ENCODE results near the gene GBX2. TPM values are rescaled to one million over a fixed set of nuclear protein-coding genes. Genes with fewer than 3 reads are reported as not detected.

Gene GBX2
- total and polyA plus RNA-seq, 7 donors: not detected

DNA sequence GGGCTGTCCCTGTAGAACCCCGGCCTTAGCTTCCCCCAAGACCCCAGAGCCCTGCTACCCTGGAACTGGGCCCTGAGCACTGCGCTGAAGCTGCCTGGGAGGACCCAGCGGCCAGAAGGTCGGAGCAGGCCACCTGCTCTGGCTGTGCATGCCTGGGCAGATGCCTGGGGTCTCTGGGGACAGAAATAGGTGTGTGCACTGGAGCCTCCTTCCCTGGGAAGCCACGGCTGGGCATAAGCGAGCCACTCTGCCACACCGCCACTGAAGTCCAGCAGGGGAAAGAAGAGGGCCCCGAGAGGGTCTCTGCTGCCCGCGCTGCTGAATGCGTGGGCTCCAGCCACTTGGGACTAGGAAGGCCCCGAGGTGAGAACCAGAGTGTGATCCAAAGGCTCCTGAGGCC is 6.7 kb downstream of the GBX2 start:
- Histone ChIP-seq H3K4me1 (peaks cover 13% of the 10 kb centered on the region), H3K27me3 (ENCODE audit: insufficient read depth in 3 of 3, low read length in 2 of 3) (peaks cover 0 to 73% (median 40%) of the 10 kb centered on the region in 3 donors), H3K36me3 (ENCODE audit: insufficient read depth in 1 of 2, low read depth in 1 of 2) (no peaks in the 10 kb centered on the region), H3K4me3 (no peak overlapping the region), H3K9me3 (no peaks in the 10 kb centered on the region), H3K27ac (no peak overlapping the region)
- DNase-seq: no peak
- intact Hi-C loops (cut with DNase I): no loop called here
- WGBS, 3 donors: 83 to 95% (median 86%) methylated on average over 12 of the region's 12 CpGs
- TF ChIP-seq, protein P1, sequence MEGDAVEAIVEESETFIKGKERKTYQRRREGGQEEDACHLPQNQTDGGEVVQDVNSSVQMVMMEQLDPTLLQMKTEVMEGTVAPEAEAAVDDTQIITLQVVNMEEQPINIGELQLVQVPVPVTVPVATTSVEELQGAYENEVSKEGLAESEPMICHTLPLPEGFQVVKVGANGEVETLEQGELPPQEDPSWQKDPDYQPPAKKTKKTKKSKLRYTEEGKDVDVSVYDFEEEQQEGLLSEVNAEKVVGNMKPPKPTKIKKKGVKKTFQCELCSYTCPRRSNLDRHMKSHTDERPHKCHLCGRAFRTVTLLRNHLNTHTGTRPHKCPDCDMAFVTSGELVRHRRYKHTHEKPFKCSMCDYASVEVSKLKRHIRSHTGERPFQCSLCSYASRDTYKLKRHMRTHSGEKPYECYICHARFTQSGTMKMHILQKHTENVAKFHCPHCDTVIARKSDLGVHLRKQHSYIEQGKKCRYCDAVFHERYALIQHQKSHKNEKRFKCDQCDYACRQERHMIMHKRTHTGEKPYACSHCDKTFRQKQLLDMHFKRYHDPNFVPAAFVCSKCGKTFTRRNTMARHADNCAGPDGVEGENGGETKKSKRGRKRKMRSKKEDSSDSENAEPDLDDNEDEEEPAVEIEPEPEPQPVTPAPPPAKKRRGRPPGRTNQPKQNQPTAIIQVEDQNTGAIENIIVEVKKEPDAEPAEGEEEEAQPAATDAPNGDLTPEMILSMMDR (IDR thresholded peaks at IDR 0.05): no peak
- ATAC-seq: no peak

DNA sequence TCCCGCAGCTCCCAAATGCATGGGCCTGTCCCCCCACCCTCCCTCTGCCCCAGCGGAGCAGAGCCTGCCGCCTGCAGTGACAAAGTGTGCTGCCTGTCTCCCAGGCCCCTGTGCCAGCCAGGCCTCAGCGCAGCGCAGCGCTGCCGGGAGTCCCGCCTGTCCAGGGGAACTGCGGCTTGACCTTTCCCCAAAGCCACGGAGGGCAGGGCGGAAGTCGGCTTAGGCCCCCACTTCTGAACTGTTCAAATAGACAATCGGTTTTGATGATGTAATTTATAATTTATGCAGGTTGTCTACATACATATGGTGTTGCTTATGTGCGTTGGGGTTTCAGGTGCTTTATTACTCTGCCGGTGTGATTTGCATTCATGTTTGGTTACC is 7.1 kb downstream of the GBX2 start:
- peaks cover 0 to 70% (median 37%) of the 10 kb centered on the region in 3 donors for H3K27me3 ChIP-seq (ENCODE audit: insufficient read depth in 3 of 3, low read length in 2 of 3)
- H3K9me3 ChIP-seq: no peaks in the 10 kb centered on the region
- 77 to 86% (median 81%) methylated on average over 14 to 15 of the region's 15 CpGs for WGBS, 3 donors
- TF ChIP-seq, protein P1 (IDR thresholded peaks at IDR 0.05): no peak
- H3K36me3 ChIP-seq (ENCODE audit: insufficient read depth in 1 of 2, low read depth in 1 of 2): no peaks in the 10 kb centered on the region
- DNase-seq (no peak), ATAC-seq (no peak)
- intact Hi-C loops (cut with DNase I): no loop called here
- H3K4me1 ChIP-seq: peaks cover 13% of the 10 kb centered on the region
- no peak overlapping the region for H3K4me3 ChIP-seq
- H3K27ac ChIP-seq: no peak overlapping the region

DNA sequence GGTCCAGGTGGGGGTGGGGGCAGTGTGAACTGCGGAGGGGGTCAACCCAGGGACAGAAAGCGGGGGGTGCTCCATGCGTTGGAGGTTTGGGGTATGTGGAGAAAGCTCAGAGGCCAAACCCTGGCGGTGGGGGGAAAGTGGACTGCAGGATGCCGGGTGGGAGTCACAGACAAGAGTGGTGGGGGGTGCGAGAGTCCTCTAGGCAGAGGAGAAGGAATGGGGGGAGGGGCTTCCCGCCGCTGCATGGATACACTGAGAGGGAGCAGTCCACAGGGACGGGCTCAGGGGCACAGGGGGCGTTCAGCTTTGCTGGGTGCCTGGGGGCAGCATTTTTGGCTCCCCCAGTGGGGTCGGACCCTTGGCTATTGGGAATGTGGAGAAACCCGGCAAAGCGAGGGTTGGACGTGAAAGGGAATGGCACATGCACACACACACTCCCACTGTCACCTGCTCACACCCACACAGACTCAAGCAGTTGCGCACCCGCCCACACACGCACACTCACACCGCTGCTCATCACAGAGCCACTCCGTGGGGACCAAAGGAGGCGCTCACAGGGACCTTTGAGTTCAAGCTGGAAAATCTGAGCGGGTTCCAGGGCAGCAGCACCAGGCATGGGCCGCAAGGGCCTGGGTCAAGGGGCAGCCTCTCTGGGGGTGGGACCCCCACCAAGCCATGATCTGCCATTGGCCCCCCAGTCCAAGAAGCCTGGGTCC is 7.7 kb downstream of the GBX2 start:
- no peak for DNase-seq
- Histone ChIP-seq H3K4me1 (peaks cover 13% of the 10 kb centered on the region), H3K4me3 (no peak overlapping the region), H3K9me3 (no peaks in the 10 kb centered on the region), H3K27me3 (ENCODE audit: insufficient read depth in 3 of 3, low read length in 2 of 3) (peaks cover 0 to 64% (median 31%) of the 10 kb centered on the region in 3 donors), H3K36me3 (ENCODE audit: insufficient read depth in 1 of 2, low read depth in 1 of 2) (no peaks in the 10 kb centered on the region), H3K27ac (no peak overlapping the region)
- intact Hi-C loops (cut with DNase I): no loop called here
- 63 to 73% (median 67%) methylated on average over 19 to 22 of the region's 22 CpGs for WGBS, 3 donors
- no peak for ATAC-seq
- TF ChIP-seq, protein P1 (IDR thresholded peaks at IDR 0.05): no peak

DNA sequence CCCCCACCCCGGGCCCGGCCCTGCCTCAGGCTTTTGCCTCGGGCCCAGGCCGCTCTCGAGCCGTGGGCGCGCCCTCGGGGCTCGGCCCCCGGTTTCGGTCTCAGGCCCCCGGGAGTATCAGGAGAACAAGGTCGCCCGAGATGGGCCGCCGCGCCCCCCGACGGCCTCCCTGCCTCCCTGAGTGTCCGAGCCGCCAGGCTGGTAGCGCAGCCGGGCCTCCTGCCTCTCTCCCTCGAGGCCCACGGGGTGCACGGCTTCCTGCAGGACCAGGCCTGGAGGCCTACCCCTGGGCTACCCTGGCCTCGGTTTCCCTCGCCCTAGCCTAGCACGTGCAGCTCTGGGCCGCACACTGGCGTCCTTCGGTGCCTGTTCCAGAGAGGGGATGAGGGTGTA is 8.4 kb downstream of the GBX2 start:
- ATAC-seq (no peak), DNase-seq (no peak)
- Histone ChIP-seq H3K4me1 (peaks cover 10% of the 10 kb centered on the region), H3K9me3 (no peaks in the 10 kb centered on the region), H3K4me3 (no peak overlapping the region), H3K27me3 (ENCODE audit: insufficient read depth in 3 of 3, low read length in 2 of 3) (peaks cover 0 to 57% (median 24%) of the 10 kb centered on the region in 3 donors), H3K36me3 (ENCODE audit: insufficient read depth in 1 of 2, low read depth in 1 of 2) (no peaks in the 10 kb centered on the region), H3K27ac (no peak overlapping the region)
- TF ChIP-seq, protein P1 (IDR thresholded peaks at IDR 0.05): no peak
- 47 to 64% (median 57%) methylated on average over 21 to 33 of the region's 33 CpGs for WGBS, 3 donors
- intact Hi-C loops (cut with DNase I): no loop called here
